ENCODE data around the gene NPFFR2.

DNA sequence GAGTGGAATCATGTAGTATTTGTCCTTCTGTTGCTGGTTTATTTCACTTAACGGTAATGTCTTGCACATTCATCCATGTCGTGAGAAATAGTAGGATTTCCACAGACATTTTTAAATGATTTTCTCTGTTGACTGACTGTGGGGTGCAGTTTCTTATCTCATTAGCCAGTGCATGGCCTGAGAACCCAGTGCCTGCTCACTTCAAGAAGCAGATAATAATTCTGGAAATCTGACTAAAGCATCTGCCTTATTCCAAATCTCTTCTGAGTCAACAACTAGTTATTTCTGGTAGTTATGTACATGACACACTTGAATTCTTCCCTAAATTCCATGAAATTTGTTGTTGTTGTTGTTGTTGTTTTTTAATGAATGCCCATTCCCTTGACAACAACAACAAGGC, 77.6 kb downstream of the NPFFR2 start:
- TF ChIP-seq, protein P1, sequence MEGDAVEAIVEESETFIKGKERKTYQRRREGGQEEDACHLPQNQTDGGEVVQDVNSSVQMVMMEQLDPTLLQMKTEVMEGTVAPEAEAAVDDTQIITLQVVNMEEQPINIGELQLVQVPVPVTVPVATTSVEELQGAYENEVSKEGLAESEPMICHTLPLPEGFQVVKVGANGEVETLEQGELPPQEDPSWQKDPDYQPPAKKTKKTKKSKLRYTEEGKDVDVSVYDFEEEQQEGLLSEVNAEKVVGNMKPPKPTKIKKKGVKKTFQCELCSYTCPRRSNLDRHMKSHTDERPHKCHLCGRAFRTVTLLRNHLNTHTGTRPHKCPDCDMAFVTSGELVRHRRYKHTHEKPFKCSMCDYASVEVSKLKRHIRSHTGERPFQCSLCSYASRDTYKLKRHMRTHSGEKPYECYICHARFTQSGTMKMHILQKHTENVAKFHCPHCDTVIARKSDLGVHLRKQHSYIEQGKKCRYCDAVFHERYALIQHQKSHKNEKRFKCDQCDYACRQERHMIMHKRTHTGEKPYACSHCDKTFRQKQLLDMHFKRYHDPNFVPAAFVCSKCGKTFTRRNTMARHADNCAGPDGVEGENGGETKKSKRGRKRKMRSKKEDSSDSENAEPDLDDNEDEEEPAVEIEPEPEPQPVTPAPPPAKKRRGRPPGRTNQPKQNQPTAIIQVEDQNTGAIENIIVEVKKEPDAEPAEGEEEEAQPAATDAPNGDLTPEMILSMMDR (IDR thresholded peaks at IDR 0.05; ENCODE audit: low read length): no peak
- no peak for TF ChIP-seq EZH2 (IDR thresholded peaks at IDR 0.05; ENCODE audit: borderline replicate concordance, low read length)

All from OCI-LY1 (cell line).